IMR-90 (cell line): ENCODE results near the gene LUZP2. TPM values are rescaled to one million over a fixed set of nuclear protein-coding genes. Genes with fewer than 3 reads are reported as not detected.
"Not testable (repeated sequence)": the region's sequence is repeated elsewhere in the genome, so short reads cannot be mapped to it uniquely, and the experiment has no call there.

Source experiments
- ATAC-seq: fragments of 200-7000 bp; cut with Tn5 transposase; 2 replicates; pipeline ENCODE4 v1.9.1; 2020; ENCODE audit warnings: low read depth, mild to moderate bottlenecking, moderate library complexity
- BruUV-seq: library from RNA; stranded (reverse); fragments of 400-500 nt; replicated peaks from 2 replicates; lab custom pipeline; 2021; lab: Mats Ljungman, UMichigan
- CTCF ChIA-PET: fragments of 300-600 bp; formaldehyde crosslinking; extraction: SDS; loops from one replicate; lab custom pipeline; 2021; ENCODE audit warnings: antibody characterized with exemption; lab: Yijun Ruan, JAX
- POLR2A ChIA-PET: fragments of 300-600 bp; sonication (Branson Sonifier 250); formaldehyde crosslinking; loops from one replicate; lab custom pipeline; 2022; ENCODE audit warnings: antibody characterized with exemption; ENCODE audit not compliant: unreplicated experiment; lab: Charles Lee
- DNase-seq: peaks from one replicate; pipeline ENCODE4 v3.0.0; 2013
- H2AFZ ChIP-seq: replicated peaks from 2 replicates; pipeline ENCODE3; 2013; ENCODE audit warnings: low read length, mild to moderate bottlenecking; ENCODE audit not compliant: poor library complexity
- H2AK5ac ChIP-seq: 2 replicates; pipeline ENCODE4 v1.6.1; 2013; ENCODE audit warnings: low read depth, low read length, inconsistent platforms
- H2AK9ac ChIP-seq: replicated peaks from 2 replicates; pipeline ENCODE3; 2013; ENCODE audit warnings: mild to moderate bottlenecking, low read depth, low read length, moderate library complexity; ENCODE audit not compliant: poor library complexity
- H2BK120ac ChIP-seq: 2 replicates; pipeline ENCODE4 v1.6.1; 2013; ENCODE audit warnings: low read depth, low read length, inconsistent platforms
- H2BK15ac ChIP-seq: 3 replicates; pipeline ENCODE4 v1.6.1; 2013; ENCODE audit warnings: low read depth, low read length, inconsistent platforms
- H2BK20ac ChIP-seq: 2 replicates; pipeline ENCODE4 v1.6.1; 2013; ENCODE audit warnings: low read depth, mild to moderate bottlenecking, inconsistent platforms, low read length, moderate library complexity
- H2BK5ac ChIP-seq: 2 replicates; pipeline ENCODE4 v1.6.1; 2013; ENCODE audit warnings: mild to moderate bottlenecking, low read depth, low read length, inconsistent platforms; ENCODE audit not compliant: poor library complexity, severe bottlenecking
- H3K14ac ChIP-seq: replicated peaks from 2 replicates; pipeline ENCODE4 v1.6.1; 2013; ENCODE audit warnings: low read depth, low read length, inconsistent platforms
- H3K18ac ChIP-seq: 2 replicates; pipeline ENCODE4 v1.6.1; 2013; ENCODE audit warnings: low read depth, low read length, control low read depth
- H3K23ac ChIP-seq: 2 replicates; pipeline ENCODE4 v1.6.1; 2013; ENCODE audit warnings: low read depth, low read length, inconsistent platforms
- H3K27ac ChIP-seq: 2 replicates; pipeline ENCODE4 v1.5.1; 2013; ENCODE audit warnings: mild to moderate bottlenecking, control low read depth, low read length; ENCODE audit not compliant: insufficient read depth
- H3K27me3 ChIP-seq: 2 replicates; pipeline ENCODE4 v1.6.1; 2013; ENCODE audit warnings: low read length; ENCODE audit not compliant: control insufficient read depth, insufficient read depth
- H3K36me3 ChIP-seq: 2 replicates; pipeline ENCODE4 v1.6.1; 2013; ENCODE audit warnings: low read length, mixed read lengths; ENCODE audit not compliant: control insufficient read depth, insufficient read depth
- H3K4ac ChIP-seq: 2 replicates; pipeline ENCODE4 v1.6.1; 2013; ENCODE audit warnings: low read depth, low read length, inconsistent platforms
- H3K4me1 ChIP-seq: 2 replicates; pipeline ENCODE4 v1.6.1; 2013; ENCODE audit warnings: low read length, mixed read lengths; ENCODE audit not compliant: control insufficient read depth, insufficient read depth
- H3K4me2 ChIP-seq: 2 replicates; pipeline ENCODE4 v1.6.1; 2013; ENCODE audit warnings: low read depth, mild to moderate bottlenecking, control low read depth, low read length, moderate library complexity
- H3K4me3 ChIP-seq: 2 replicates; pipeline ENCODE4 v1.5.1; 2013; ENCODE audit warnings: low read depth, mild to moderate bottlenecking, control low read depth, low read length, moderate library complexity; ENCODE audit not compliant: insufficient read depth
- H3K56ac ChIP-seq: 2 replicates; pipeline ENCODE4 v1.6.1; 2013; ENCODE audit warnings: low read length, inconsistent platforms; ENCODE audit not compliant: insufficient read depth; ENCODE audit errors: extremely low read depth
- H3K79me1 ChIP-seq, 2 experiments: 2 replicates each; pipeline ENCODE4 v1.6.1; 2013; ENCODE audit warnings: low read length in 2 of 2, inconsistent platforms in 1 of 2, low read depth in 1 of 2
- H3K9ac ChIP-seq: 2 replicates; pipeline ENCODE4 v1.6.1; 2013; ENCODE audit warnings: low read depth, low read length, control low read depth
- H3K9me1 ChIP-seq: 2 replicates; pipeline ENCODE4 v1.6.1; 2013; ENCODE audit warnings: low read length, inconsistent platforms; ENCODE audit not compliant: insufficient read depth
- H3K9me3 ChIP-seq: 2 replicates; pipeline ENCODE4 v1.6.1; 2013; ENCODE audit warnings: low read length; ENCODE audit not compliant: control insufficient read depth, insufficient read depth
- H4K20me1 ChIP-seq: 2 replicates; pipeline ENCODE4 v1.6.1; 2013; ENCODE audit warnings: low read length, inconsistent platforms; ENCODE audit not compliant: insufficient read depth
- H4K5ac ChIP-seq: 2 replicates; pipeline ENCODE4 v1.6.1; 2013; ENCODE audit warnings: mild to moderate bottlenecking, low read depth, low read length, control low read depth
- H4K8ac ChIP-seq, 2 experiments: 2 replicates each; pipeline ENCODE4 v1.6.1; 2013; ENCODE audit warnings: low read depth in 2 of 2, low read length in 2 of 2, control low read depth in 1 of 2, inconsistent platforms in 1 of 2
- H4K91ac ChIP-seq: 2 replicates; pipeline ENCODE4 v1.6.1; 2013; ENCODE audit warnings: low read depth, low read length, inconsistent platforms; ENCODE audit not compliant: insufficient read depth
- WGBS, 2 experiments: methylation state at CpG; one replicate each; pipeline versions ENCODE4 v1.1.5 to v1.1.7; 2013; ENCODE audit warnings: missing lambda C conversion rate in 2 of 2; ENCODE audit not compliant: insufficient read length in 1 of 2; ENCODE audit errors: extremely low coverage in 2 of 2; 5-methylcytosine and 5-hydroxymethylcytosine counted together
- dilution Hi-C: fragments of 300-500 bp; cut with HindIII; formaldehyde crosslinking; loops from one replicate; pipeline ENCODE4 v1.14.3; 2018; ENCODE audit warnings: low sequenced_read_pairs; ENCODE audit not compliant: unreplicated experiment
- in situ Hi-C: fragments of 300-500 bp; cut with MboI; formaldehyde crosslinking; loops from 3 replicates; pipeline ENCODE4 v1.14.3; 2019; ENCODE audit warnings: low sequenced_read_pairs, inconsistent platforms, mixed read lengths
- intact Hi-C: fragments of 100-400 bp; cut with micrococcal nuclease; formaldehyde crosslinking; loops from 2 replicates; pipeline ENCODE4 v1.10.0; 2022
- polyA plus RNA-seq, 3 experiments: library from polyadenylated mRNA; depleted of rRNA; stranded (reverse); fragments of >200 nt; gene quantifications; 2 replicates each; pipeline ENCODE4 v1.2.3, GENCODE V29; 2012; ENCODE audit warnings: low replicate concordance in 1 of 3
- total RNA-seq: library from RNA; depleted of rRNA; stranded (reverse); fragments of >200 nt; gene quantifications from 2 replicates; pipeline ENCODE4 v1.2.3, GENCODE V29; 2012

The LUZP2 gene
- total and polyA plus RNA-seq, 2 of the 4 experiments (the other 2 are of a cell fraction), result 0.89 to 2.0 TPM

DNA sequence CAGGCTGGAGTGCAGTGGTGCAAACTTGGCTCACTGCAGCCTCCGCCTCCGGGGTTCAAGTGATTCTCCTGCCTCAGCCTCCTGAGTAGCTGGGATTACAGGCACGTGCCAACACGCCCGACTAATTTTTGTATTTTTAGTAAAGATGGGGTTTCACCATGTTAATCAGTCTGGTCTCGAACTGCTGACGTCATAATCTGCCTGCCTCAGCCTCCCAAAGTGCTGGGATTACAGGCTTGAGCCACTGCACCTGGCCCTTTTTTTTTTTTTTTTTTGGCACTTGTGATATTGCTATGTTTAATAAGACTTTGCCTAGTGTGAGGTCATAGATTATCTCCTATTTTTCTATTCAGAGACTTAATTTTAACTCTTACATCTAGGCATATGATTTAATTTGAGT lies 497.1 kb downstream of the LUZP2 start:
- in situ Hi-C loops, H3K36me3 ChIP-seq, H3K4me3 ChIP-seq, POLR2A ChIA-PET, H3K9me3 ChIP-seq, H3K27ac ChIP-seq, H4K8ac ChIP-seq, H4K20me1 ChIP-seq, dilution Hi-C loops, H3K27me3 ChIP-seq, H3K4me1 ChIP-seq, H3K18ac ChIP-seq, H3K4me2 ChIP-seq, H3K23ac ChIP-seq, H3K14ac ChIP-seq, H3K79me1 ChIP-seq, H4K91ac ChIP-seq, H2BK5ac ChIP-seq, H2AK5ac ChIP-seq, H3K9ac ChIP-seq, H4K5ac ChIP-seq, ATAC-seq, H2AK9ac ChIP-seq, DNase-seq, H2BK20ac ChIP-seq, intact Hi-C loops, H2BK120ac ChIP-seq, CTCF ChIA-PET, H2AFZ ChIP-seq, H3K4ac ChIP-seq, H3K56ac ChIP-seq, BruUV-seq, H3K9me1 ChIP-seq, H2BK15ac ChIP-seq: not testable (repeated sequence)
- WGBS, 2 experiments, result 90% methylated on average over 2 of the region's 7 CpGs; no CpG with 5 or more reads in 1 of the 2 experiments
